ENCODE measurements around the gene PGS1.

The PGS1 gene

DNA sequence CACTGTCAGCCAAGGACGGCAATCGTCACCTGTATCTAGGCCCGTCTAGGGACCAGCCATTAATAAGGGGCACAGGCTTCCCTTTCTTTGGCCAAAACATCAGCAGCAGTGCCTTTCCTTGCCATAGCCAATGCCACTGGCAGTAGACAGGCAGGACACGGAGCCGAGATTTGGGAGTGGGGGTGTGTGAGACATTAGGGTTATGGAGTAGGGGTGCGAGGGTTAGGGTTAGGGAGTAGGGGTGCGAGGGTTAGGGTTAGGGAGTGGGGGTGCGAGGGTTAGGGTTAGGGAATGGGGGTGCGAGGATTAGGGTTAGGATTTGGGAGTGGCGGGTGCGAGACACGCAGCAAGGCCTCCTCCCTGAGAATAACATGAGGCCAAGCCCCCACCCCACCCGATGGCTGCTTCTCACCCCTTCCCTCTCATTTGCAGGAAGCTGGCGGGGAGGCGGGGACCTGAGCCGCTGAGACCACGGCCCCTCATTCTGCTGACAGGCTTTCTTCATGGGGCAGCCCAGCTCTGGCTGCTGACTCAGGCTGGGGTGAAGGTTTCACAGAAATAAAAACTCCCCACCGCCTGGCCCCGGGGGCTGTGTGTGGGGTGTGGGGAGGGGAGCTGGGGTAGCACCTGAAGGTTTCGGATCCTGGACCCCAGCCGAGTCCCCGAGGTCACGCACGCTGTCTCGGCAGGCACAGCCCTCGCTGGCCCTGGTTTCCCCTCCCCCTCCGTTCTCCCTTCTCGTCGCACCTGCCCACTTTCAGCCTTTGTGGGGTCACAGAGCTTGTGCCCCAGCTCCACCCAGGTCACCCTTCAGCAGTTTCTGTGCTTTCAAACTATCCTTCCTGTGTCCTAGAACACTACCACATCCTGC is 93.8 kb downstream of the PGS1 start:
- Mint-ChIP-seq H3K4me1 (peaks cover 13% of the 10 kb centered on the region), H3K27me3 (peaks cover 7% of the 10 kb centered on the region), H3K4me3 (no peak overlapping the region), H3K36me3 (ENCODE audit: low read depth) (no peaks in the 10 kb centered on the region), H3K9me3 (no peaks in the 10 kb centered on the region), H3K27ac (no peak overlapping the region)
- DNase-seq (no peak), ATAC-seq (no peak)

DNA sequence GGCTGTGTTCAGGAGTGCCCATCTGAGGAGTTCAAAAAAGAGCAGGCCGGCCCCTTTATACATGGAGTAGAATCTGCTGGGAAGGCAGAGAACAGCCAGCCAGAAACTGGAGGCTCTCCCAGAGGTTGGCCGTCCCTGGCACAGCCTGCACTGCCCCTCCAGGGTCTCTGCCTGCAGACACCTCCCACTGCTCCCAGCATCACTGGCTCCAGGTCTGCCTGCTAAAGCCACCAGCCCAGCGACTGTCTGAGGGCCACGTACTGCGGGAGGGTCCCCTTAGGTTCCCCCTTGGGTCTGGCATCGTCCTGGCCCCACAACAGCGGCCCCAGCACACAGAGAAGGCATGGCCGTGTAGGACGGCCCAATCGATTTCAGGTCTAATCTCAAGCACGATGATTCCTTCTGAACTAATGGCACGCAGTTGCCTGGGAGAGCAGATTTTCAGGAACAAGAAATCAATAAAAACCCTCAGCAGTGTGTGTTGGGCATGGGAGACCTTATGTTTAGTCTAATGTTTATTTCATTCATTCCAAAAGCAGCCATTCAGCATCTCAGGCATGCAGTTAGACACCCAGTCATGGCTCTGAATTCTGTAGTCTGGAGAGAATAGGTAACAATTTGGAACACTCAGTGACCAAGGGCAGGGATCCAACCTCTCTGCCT is 95.6 kb downstream of the PGS1 start:
- Mint-ChIP-seq H3K36me3 (ENCODE audit: low read depth) (no peaks in the 10 kb centered on the region), H3K27ac (no peak overlapping the region), H3K4me3 (no peak overlapping the region), H3K27me3 (peaks cover 7% of the 10 kb centered on the region), H3K9me3 (no peaks in the 10 kb centered on the region), H3K4me1 (peaks cover 13% of the 10 kb centered on the region)
- DNase-seq: no peak
- no peak for ATAC-seq
